GM19351 (cell line): ENCODE data around the gene PXDN.
"Not testable (repeated sequence)": the region's sequence is repeated elsewhere in the genome, so short reads cannot be mapped to it uniquely, and the experiment has no call there.

ENCODE experiments used
- ATAC-seq: cut with Tn5 transposase; IDR thresholded peaks from one replicate; pipeline ENCODE4 v1.9.1; 2021; ENCODE audit warnings: mild to moderate bottlenecking, moderate library complexity; ENCODE audit not compliant: unreplicated experiment

PXDN gene, protein sequence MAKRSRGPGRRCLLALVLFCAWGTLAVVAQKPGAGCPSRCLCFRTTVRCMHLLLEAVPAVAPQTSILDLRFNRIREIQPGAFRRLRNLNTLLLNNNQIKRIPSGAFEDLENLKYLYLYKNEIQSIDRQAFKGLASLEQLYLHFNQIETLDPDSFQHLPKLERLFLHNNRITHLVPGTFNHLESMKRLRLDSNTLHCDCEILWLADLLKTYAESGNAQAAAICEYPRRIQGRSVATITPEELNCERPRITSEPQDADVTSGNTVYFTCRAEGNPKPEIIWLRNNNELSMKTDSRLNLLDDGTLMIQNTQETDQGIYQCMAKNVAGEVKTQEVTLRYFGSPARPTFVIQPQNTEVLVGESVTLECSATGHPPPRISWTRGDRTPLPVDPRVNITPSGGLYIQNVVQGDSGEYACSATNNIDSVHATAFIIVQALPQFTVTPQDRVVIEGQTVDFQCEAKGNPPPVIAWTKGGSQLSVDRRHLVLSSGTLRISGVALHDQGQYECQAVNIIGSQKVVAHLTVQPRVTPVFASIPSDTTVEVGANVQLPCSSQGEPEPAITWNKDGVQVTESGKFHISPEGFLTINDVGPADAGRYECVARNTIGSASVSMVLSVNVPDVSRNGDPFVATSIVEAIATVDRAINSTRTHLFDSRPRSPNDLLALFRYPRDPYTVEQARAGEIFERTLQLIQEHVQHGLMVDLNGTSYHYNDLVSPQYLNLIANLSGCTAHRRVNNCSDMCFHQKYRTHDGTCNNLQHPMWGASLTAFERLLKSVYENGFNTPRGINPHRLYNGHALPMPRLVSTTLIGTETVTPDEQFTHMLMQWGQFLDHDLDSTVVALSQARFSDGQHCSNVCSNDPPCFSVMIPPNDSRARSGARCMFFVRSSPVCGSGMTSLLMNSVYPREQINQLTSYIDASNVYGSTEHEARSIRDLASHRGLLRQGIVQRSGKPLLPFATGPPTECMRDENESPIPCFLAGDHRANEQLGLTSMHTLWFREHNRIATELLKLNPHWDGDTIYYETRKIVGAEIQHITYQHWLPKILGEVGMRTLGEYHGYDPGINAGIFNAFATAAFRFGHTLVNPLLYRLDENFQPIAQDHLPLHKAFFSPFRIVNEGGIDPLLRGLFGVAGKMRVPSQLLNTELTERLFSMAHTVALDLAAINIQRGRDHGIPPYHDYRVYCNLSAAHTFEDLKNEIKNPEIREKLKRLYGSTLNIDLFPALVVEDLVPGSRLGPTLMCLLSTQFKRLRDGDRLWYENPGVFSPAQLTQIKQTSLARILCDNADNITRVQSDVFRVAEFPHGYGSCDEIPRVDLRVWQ (N-terminal part only)

GRCh38 chr2:1744446-1745170 lies at the start of gene PXDN:
TSS of gene PXDN (minus strand) at chr2:1744515. CDS start at chr2:1744455, 60 bp downstream.
- ATAC-seq: no peak

DNA sequence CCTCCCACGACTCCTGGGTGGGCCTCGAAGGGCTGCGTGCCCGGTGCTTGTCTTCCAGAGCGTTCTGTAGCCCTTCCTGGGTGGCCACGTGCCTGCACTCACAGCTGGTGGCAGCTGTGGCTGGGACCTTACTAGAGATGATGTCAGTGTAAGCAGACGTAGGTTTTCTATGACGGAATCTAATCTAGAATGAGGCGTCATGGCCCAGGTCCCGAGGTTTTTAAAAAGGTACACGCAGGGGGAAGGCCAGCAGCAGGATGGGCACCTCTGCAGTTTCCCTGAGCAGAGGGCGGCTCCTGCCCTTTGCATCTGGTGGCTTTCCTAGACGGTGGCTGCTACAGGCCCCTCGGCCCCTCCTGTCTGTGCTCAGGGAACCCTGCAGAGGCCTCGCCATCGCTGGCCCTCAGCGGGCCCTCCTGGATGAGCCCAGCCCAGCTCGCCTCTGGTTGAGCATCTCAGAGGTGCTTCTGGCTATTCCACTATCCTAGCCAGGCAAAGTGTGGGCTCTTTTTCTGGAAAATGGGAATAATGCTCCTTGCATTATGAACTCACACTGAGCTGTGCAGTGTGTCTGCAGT lies 49.6 kb upstream of the PXDN start:
- no peak for ATAC-seq

DNA sequence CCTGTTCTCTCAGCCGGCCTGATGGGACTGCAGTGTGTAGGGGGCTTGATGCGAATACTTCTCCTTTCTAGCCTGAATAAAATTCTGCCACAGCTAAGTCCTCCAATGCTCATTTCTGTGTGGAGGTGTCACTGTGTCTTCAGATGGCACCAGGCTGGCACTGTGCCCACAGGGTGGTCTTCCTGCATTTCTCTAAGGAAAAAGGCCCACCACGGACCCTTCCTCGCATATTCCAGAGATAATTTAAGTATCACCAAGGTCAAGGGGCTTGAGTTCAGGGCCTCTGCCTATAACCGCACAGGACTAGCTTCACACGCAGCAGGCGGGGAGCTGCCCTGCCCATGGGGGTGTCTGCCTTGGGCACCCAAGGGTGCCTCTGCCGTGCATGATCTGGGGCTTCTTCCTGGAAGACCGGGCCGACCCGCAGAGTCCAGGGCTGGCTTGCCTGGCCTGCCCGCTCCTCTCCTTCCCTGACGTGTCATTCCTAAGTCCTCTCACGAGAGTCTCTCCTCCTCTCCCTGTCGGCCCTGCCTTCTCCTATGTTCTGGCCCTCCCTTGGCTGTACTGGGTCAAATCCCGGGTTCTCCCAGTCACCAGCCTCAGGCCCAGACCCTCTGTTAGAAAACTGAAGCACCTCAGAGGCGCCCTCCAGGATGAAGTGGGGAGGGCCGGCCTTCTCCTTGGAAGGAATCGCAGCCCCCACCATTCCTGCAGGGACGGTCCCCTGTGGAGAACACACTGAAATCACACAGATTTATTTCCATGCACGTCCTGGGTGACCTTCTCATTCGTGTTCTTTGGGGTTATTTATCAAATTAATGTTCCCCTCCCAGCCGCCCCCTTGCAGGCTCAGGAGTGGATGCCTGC lies 48.9 kb upstream of the PXDN start:
- ATAC-seq: no peak

GRCh38 chr2:1791685-1792435 lies 47.5 kb upstream of the PXDN start:
- no peak for ATAC-seq

DNA sequence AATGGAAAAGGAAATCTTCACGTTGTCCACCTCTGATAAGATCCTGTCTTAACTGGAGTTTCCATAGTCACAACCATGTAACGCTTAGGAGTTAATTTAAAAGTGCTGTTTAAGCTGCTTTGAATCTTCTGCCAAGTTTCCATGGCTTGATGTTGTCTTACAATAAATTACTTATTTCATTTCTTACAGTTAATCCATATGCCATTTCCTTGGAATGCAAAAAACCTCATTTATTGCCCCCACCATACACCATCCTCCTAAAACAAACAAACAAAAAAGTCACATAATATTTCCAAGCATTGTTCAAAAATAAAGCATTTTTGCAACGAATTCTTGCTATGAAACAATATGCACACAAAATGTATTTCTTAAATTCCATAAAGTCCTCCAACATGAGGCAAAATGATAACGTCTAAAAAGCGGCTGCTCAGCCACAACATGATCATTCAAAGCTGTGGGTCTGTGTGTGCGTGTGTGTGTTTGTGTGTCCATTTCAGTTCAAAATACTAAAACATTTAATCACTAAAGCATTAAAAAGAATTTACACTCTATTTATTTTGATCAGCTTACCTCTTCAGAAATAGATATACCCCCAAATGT lies 46.8 kb upstream of the PXDN start:
- ATAC-seq: no peak

DNA sequence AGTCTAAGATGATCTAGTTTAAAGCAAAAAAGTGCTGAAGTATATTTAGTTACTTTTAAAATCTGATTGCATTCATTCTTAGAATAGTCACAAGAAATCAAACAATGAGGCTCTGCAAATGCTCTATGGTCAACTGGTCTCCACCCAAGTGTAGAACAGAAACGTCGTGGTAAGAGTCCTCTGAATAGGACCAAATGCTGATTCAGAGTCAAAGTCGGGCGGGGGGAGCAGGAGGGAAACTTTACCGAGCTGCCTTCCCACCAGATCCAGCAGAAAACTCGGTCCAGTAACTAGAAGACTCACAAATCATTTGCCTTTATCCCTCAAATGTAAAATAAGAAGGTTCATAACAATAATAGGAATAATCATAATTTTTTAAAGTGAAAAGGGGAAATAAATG lies 46.2 kb upstream of the PXDN start:
- no peak for ATAC-seq

- ATAC-seq: no peak
Measured at GRCh38 chr2:1789610-1790009, 45.3 kb upstream of the PXDN start.

- ATAC-seq: no peak
Measured at GRCh38 chr2:1788478-1788959, 44.2 kb upstream of the PXDN start.

DNA sequence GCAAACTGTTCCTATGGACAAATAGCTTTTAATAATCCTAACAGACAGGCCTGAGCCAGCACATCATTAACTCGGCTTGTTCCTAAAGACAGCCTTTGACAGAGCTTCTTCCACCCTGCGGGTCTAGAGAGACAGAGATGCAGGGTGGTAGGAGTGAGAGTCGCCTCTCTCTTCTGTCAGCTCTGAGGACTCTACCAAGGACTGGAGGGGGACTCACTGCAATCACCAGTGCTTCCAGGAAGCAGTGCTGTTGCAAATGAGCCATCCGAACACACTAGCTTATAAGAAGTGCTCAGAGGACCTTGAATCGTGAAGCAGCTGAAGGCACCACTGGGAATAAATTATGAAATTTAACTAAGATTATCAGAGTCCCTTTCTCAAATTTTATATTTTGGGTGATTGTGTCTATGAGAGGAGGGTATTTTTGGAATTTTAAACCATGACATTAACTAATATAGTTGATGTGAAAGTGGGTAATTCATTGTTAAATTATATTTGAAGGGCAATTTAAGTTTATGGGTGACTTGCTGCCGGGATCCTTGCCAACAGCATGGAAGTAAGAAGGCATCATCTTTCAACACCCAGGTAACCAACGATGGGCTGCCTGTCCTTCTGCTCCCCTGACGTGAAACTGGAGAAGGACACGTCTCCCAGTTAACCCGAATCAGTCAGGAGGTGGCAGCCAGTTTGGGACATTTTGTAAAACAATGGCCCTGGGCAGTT lies 43.6 kb upstream of the PXDN start:
- ATAC-seq: no peak

DNA sequence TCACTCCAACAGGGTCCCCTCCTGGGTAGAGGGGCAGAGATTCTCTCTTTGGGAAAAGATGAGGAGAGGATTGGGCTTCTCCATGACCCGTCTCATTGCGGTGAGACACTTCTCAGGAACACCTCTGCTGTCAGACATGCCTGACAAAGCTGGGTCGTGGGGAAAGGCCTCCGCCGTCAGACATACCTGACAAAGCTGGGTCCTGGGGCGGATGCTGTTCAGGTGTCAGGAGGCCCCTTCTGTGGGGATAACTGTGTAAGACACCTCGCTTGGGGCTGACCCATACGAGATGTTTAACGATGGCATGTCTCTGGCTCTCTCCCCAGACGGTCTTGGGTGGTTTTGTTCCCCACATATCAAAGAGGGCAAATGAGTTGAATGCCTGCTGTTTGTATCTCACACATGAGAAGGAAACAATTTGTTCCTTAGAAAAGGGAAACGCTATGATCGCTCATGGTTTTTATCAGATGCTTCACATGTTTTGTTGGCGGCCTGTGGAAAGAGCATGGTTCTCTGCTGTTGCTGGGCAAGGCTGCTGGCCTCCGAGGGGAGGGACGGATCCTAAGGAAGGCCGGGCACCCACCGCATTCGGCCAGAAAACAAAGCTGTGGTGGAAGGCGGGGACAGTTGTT lies 40.8 kb upstream of the PXDN start:
- no peak for ATAC-seq

GRCh38 chr2:1784087-1784486 lies 39.8 kb upstream of the PXDN start:
- ATAC-seq: no peak

DNA sequence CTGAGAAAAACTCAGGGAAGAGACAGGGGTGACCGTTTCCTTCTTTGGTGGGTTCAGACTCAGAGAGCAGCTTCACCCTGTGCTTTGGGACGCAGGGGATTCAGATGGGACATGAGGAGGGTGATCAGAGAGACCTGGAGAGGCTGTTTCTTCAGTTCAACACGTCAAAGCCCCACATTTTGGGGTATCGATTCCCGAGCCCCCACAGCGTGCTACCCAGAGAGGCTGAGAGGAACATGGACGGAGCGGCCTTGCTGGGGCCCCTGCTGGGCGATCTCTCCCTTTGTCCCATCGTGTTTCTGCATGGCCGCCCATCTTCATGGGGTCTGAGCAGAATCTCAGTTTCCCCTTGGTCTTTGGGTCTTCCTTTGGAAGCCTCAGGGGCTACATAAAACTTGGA lies 38.2 kb upstream of the PXDN start:
- no peak for ATAC-seq

DNA sequence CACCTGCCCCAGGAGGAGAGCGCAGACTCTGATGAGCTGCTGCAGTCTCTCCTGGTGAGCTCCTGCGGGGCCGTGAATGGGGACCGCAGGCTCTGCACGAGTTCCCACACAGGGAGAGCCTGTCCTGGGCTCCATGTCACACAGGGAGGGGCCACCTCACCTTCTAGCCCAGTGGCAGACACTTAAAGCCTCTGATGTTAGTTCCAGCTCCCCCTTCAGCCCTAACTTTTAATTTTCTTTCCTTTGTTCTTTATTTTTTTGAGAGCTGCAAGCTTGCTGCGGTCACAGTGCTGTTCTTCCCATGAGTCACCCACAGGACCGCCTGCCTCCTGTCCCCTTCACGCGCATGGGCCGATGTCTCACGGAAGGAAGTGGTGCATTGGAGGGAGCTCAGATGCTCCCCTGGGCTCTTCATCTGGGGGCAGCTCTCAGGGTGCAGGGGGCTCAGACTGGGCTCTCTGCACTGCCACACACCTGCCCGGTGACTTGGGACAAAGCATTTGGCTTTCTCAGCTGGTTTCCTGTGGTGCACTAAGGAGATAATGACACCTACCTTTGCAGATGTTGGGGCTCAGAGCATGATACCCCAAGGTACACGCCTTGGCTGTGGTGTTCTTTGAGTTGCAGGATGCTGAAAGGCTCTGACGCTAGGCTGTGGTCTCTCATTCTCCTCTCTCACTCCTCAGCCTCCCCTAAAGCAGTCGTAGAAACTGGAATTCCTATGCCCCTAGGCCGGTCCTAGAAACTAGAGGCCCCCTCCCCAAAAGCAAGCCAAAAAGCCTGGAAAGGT lies 37.2 kb upstream of the PXDN start:
- no peak for ATAC-seq

DNA sequence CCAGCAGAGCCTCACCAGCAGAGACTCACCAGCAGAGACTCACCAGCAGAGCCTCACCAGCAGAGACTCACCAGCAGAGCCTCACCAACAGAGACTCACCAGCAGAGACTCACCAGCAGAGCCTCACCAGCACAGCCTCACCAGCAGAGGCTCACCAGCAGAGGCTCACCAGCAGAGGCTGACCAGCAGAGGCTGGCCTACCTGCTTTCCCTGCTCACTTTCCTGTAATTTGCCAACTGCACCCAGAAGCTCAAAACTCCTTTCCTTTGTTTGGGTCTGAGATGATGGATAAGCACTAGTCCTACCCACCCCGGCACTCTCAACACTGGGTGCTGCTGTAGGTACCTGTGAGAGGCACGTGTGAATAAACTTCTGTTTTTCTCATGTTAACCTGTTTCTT lies 36.4 kb upstream of the PXDN start:
- no peak for ATAC-seq

- not testable (repeated sequence) for ATAC-seq
Measured at GRCh38 chr2:1780054-1780453, 35.7 kb upstream of the PXDN start.

DNA sequence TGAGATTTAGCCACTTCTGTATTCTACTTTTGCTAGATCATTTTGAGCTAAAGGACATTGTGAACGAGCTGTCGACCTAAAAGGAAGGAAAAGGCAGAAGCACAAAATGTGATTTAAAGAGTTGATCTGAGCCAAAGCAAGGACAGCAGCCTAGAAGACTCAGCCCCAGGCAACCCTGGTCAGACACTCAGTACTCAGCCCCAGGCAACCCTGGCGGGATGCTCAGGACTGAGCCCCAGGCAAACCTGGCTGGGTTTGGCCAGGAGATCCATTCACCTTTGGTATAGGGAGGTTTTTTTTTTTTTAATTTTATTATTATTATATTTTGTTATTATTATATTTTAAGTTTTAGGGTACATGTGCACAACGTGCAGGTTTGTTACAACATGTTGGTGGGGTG lies 34.3 kb upstream of the PXDN start:
- ATAC-seq: no peak
